Smooth muscle cell (in vitro differentiated cells): Measurements from ENCODE around the gene TBR1. TPM values are rescaled to one million over a fixed set of nuclear protein-coding genes. Genes with fewer than 3 reads are reported as not detected.

Source experiments
- DNase-seq: peaks from one replicate; lab custom pipeline; 2025; ENCODE audit not compliant: unreplicated experiment; lab: John Stamatoyannopoulos, UW
- H2AFZ ChIP-seq: fragments of 200-600 bp; sonication (generic); 2 replicates; pipeline ENCODE4 v1.6.0; 2016; ENCODE audit warnings: antibody characterized with exemption, low read depth, mild to moderate bottlenecking
- H3F3A ChIP-seq: fragments of 200-600 bp; sonication (generic); 2 replicates; pipeline ENCODE4 v1.6.0; 2017; ENCODE audit warnings: antibody characterized with exemption, low read depth
- H3K27ac ChIP-seq: fragments of 200-600 bp; sonication (generic); 2 replicates; pipeline ENCODE4 v1.5.1; 2016; ENCODE audit warnings: low read depth, mild to moderate bottlenecking
- H3K27me3 ChIP-seq: fragments of 200-600 bp; sonication (generic); 2 replicates; pipeline ENCODE4 v1.6.1; 2016; ENCODE audit warnings: low read depth, mild to moderate bottlenecking
- H3K36me3 ChIP-seq: fragments of 200-600 bp; sonication (generic); 2 replicates; pipeline ENCODE4 v1.5.1; 2016; ENCODE audit warnings: low read depth
- H3K4me1 ChIP-seq: fragments of 200-600 bp; sonication (generic); 2 replicates; pipeline ENCODE4 v1.5.1; 2016; ENCODE audit warnings: low read depth
- H3K4me2 ChIP-seq: fragments of 200-600 bp; sonication (generic); 2 replicates; pipeline ENCODE4 v1.6.0; 2016; ENCODE audit warnings: mild to moderate bottlenecking
- H3K4me3 ChIP-seq: fragments of 200-600 bp; sonication (generic); 2 replicates; pipeline ENCODE4 v1.5.1; 2016; ENCODE audit warnings: mild to moderate bottlenecking
- H3K79me2 ChIP-seq: fragments of 200-600 bp; sonication (generic); 2 replicates; pipeline ENCODE4 v1.6.0; 2016; ENCODE audit warnings: low read depth, mild to moderate bottlenecking
- H3K9ac ChIP-seq: fragments of 200-600 bp; sonication (generic); 2 replicates; pipeline ENCODE4 v1.6.0; 2016; ENCODE audit warnings: low read depth
- H3K9me3 ChIP-seq: fragments of 200-600 bp; sonication (generic); replicated peaks from 2 replicates; pipeline ENCODE4 v1.5.1; 2016; ENCODE audit warnings: low read depth
- H4K20me1 ChIP-seq: fragments of 200-600 bp; sonication (generic); 2 replicates; pipeline ENCODE4 v1.6.0; 2016; ENCODE audit warnings: low read depth
- WGBS: methylation state at CpG from one replicate; pipeline ENCODE4 v1.1.7; 2016; ENCODE audit warnings: low lambda C conversion rate; 5-methylcytosine and 5-hydroxymethylcytosine counted together
- polyA plus RNA-seq: library from polyadenylated mRNA; unstranded; fragments of >200 nt; fragmentation: Nextera tagmentation; extraction: Ambion mirVana; gene quantifications from 2 replicates; pipeline ENCODE4 v1.2.1, GENCODE V29; 2016
- total RNA-seq: library from RNA; depleted of rRNA; stranded (reverse); fragments of >200 nt; gene quantifications from 2 replicates; pipeline ENCODE4 v1.2.3, GENCODE V29; 2014
- TF ChIP-seq, protein P1 (sequence below): fragments of 200-600 bp; sonication (generic); IDR thresholded peaks from 2 replicates; pipeline ENCODE4 v1.5.1; 2017; ENCODE audit warnings: borderline replicate concordance, mild to moderate bottlenecking, antibody characterized with exemption; ENCODE audit not compliant: insufficient read depth, poor library complexity, severe bottlenecking

Gene TBR1
- total and polyA plus RNA-seq, 2 experiments from 2014 or later = 2.3 TPM; not detected in 1

DNA sequence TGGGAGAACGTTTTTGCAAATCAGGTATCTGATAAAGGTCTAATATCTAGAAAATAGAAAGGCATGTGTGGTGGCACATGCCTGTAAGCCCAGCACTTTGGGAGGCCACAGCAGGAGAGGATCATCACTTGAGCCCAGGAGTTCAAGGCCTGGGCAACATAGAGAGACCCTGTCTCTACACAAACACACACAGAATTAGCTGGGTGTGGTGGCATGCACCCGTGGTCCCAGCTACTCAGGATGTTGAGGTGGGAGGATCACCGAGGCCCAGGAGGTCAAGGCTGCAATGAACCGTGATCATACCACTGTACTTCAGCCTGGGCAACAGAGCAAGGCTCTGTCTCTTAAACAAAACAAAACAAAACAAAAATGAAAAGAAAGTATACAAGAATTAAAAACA, 13.8 kb upstream of the TBR1 start:
- H3K27ac ChIP-seq = no peak overlapping the region
- no peak for DNase-seq
- WGBS = 97% methylated on average over 4 of the region's 4 CpGs

DNA sequence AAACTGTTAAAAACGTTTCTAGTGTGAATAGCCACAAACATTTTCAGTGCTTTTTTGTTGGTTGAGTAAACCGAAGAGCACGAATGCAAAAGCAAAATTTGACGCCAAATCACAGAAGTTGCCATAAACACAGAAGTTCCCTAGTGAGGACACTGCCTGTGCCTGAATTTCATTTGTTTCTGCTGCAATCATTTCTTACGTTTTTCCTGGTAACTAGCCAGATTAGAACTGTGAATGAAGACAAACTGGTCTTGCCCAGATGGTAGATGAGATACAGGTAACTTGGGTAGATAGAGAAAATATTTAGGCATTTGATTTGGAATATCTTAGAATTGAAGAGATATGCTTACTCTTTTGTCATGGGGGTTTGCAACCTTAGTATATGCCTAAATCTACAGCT, 9.8 kb upstream of the TBR1 start:
- 43% methylated on average over 5 of the region's 5 CpGs for WGBS
- H3K27me3 ChIP-seq = no peaks in the 10 kb centered on the region
- H3F3A ChIP-seq = no peaks in the 10 kb centered on the region

More for the DNA sequence above, 13.8 kb upstream of the TBR1 start:
- Histone ChIP-seq H3K4me1 (no peaks in the 10 kb centered on the region), H3K27me3 (no peaks in the 10 kb centered on the region), H2AFZ (no peak overlapping the region), H4K20me1 (peaks cover 5% of the 10 kb centered on the region), H3K4me2 (no peak overlapping the region), H3K9me3 (no peaks in the 10 kb centered on the region), H3K36me3 (peaks cover 7% of the 10 kb centered on the region), H3F3A (no peaks in the 10 kb centered on the region), H3K4me3 (no peak overlapping the region), H3K79me2 (no peaks in the 10 kb centered on the region), H3K9ac (no peak overlapping the region)
- TF ChIP-seq, protein P1, sequence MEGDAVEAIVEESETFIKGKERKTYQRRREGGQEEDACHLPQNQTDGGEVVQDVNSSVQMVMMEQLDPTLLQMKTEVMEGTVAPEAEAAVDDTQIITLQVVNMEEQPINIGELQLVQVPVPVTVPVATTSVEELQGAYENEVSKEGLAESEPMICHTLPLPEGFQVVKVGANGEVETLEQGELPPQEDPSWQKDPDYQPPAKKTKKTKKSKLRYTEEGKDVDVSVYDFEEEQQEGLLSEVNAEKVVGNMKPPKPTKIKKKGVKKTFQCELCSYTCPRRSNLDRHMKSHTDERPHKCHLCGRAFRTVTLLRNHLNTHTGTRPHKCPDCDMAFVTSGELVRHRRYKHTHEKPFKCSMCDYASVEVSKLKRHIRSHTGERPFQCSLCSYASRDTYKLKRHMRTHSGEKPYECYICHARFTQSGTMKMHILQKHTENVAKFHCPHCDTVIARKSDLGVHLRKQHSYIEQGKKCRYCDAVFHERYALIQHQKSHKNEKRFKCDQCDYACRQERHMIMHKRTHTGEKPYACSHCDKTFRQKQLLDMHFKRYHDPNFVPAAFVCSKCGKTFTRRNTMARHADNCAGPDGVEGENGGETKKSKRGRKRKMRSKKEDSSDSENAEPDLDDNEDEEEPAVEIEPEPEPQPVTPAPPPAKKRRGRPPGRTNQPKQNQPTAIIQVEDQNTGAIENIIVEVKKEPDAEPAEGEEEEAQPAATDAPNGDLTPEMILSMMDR = no peak

DNA sequence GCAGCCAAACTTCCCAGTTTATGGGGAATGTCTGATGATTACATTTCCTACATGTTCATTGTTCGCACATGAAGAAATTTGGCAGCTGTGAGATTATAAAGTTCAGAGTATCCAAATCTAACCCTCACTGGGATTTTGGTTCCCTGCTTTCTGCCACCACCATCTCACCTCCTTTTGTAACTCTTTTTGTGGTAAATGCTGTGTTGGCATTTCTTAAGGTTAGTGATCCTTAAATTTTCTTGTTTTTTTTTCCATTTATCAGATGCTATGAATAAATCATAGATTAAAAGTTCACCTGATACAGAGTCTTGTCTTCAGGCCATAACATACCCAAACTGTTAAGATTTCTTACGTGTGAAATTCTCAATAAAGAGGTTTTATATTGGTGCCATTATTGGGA, 8.5 kb upstream of the TBR1 start:
- Histone ChIP-seq H3K9me3 (no peaks in the 10 kb centered on the region), H3K79me2 (no peaks in the 10 kb centered on the region), H3K4me3 (no peak overlapping the region), H3K36me3 (peaks cover 3% of the 10 kb centered on the region), H4K20me1 (peaks cover 5% of the 10 kb centered on the region), H3K27me3 (peaks cover 2% of the 10 kb centered on the region), H3K4me2 (no peak overlapping the region), H3K9ac (no peak overlapping the region), H3K4me1 (no peaks in the 10 kb centered on the region), H2AFZ (no peak overlapping the region), H3F3A (no peaks in the 10 kb centered on the region), H3K27ac (no peak overlapping the region)
- TF ChIP-seq, protein P1 = no peak
- WGBS = 100% methylated on average over 2 of the region's 2 CpGs
- DNase-seq = no peak

More for the DNA sequence above, 9.8 kb upstream of the TBR1 start:
- H3K79me2 ChIP-seq = no peaks in the 10 kb centered on the region
- no peak overlapping the region for H3K4me3 ChIP-seq
- no peak overlapping the region for H3K4me2 ChIP-seq
- DNase-seq = no peak
- TF ChIP-seq, protein P1 = no peak
- peaks cover 5% of the 10 kb centered on the region for H4K20me1 ChIP-seq
- H3K27ac ChIP-seq = no peak overlapping the region
- no peaks in the 10 kb centered on the region for H3K36me3 ChIP-seq
- H2AFZ ChIP-seq = no peak overlapping the region
- H3K9me3 ChIP-seq = no peaks in the 10 kb centered on the region
- H3K9ac ChIP-seq = no peak overlapping the region
- no peaks in the 10 kb centered on the region for H3K4me1 ChIP-seq

DNA sequence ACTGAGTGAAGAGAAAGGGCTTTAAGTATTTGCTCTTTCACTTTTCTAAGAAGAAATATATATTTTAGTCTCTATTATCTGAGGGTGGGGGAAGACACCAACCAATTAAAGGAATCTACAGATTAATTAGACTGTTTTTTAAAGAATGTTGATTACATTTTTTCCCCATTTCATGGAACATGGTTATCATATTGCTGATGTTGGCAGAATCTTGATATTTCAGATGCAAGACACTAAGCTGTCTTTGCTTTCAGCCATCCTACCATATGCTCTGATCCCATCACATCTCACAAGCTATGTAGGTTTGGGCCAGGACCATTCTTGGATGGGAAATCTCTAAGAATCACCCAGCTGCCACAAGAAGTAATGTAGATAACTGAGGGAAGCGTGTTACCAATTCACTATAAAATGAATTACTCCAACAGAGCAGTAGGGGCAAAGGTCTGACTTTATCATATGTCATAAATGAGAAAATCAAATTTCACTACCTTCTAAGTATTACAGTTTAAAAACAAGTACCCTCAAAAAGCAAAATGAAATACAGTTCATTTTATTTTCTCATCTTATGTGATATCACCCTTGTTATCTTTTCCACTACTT, 6.7 kb upstream of the TBR1 start:
- Histone ChIP-seq H3K4me1 (peaks cover 6% of the 10 kb centered on the region), H3K4me2 (no peak overlapping the region), H4K20me1 (no peaks in the 10 kb centered on the region), H3K4me3 (no peak overlapping the region), H3K27ac (no peak overlapping the region), H2AFZ (no peak overlapping the region), H3F3A (no peaks in the 10 kb centered on the region), H3K9ac (no peak overlapping the region), H3K79me2 (no peaks in the 10 kb centered on the region), H3K9me3 (no peaks in the 10 kb centered on the region), H3K36me3 (peaks cover 3% of the 10 kb centered on the region), H3K27me3 (peaks cover 20% of the 10 kb centered on the region)
- no peak for DNase-seq
- TF ChIP-seq, protein P1 = no peak
- WGBS = 96% methylated on average over 1 of the region's 1 CpG
